Gastrocnemius medialis (tissue), 4 donors: ENCODE data around the gene TM2D3.

Source experiments
- CTCF ChIP-seq, 5 experiments: fragments of 450-650 bp in 3 of 5; fragments of 200-600 bp in 2 of 5; sonication (generic) in 2 of 5; IDR thresholded peaks in 4 of 5; conservative IDR thresholded peaks in 1 of 5; 1 replicate in 4 of 5; 2 replicates in 1 of 5; pipeline ENCODE4 v1.5.1; 2016 to 2019; ENCODE audit warnings: antibody characterized with exemption in 5 of 5, mild to moderate bottlenecking in 3 of 5, moderate library complexity in 3 of 5
- POLR2A ChIP-seq, 2 donors: fragments of 450-650 bp; IDR thresholded peaks; one replicate each; pipeline ENCODE4 v1.6.1; 2017; ENCODE audit warnings: antibody characterized with exemption in 2 of 2, mild to moderate bottlenecking in 2 of 2, moderate library complexity in 2 of 2

- no peak for TF ChIP-seq POLR2A (IDR thresholded peaks at IDR 0.05)
- TF ChIP-seq CTCF (IDR thresholded peaks at IDR 0.05 in 4 of 5, conservative IDR thresholded peaks at IDR 0.05 in 1 of 5) = no peak
These were observed 42.2 kb downstream of the TM2D3 start for GRCh38 chr15:101609742-101610610.
